ENCODE results near the gene GLYATL3. TPM values are rescaled to one million over a fixed set of nuclear protein-coding genes. Genes with fewer than 3 reads are reported as not detected.
A peak's percentile ranks its signal among the peaks of the same experiment; 100 is the strongest.
"Not testable (repeated sequence)": the region's sequence is repeated elsewhere in the genome, so short reads cannot be mapped to it uniquely, and the experiment has no call there.

The GLYATL3 gene
- total RNA-seq, 1 donor from 2014 or later, result not detected

DNA sequence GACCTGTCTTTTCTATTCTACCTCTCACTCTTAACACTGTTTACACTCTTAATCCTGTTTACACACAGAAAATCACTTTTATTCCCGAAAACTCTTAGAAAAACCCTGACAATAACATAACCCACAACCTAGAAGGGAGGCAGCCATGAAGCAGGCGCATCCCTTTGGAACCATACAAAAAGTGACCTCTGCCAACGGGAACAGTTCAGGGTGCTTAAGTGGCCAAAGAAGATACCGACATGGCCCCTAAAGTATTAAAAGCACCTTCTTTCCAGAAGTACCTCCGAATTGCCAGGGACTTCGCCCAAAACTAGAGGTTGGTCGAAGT is 37.2 kb upstream of the GLYATL3 start:
- DNase-seq (no peak), ATAC-seq (ENCODE audit: low read depth) (no peak)
- Mint-ChIP-seq H3K4me1 (peaks cover 60% of the 10 kb centered on the region), H3K4me3 (peak overlapping the region; percentile 99), H3K27ac (peak overlapping the region; percentile 94), H3K9me3 (no peaks in the 10 kb centered on the region), H3K27me3 (no peaks in the 10 kb centered on the region), H3K36me3 (ENCODE audit: low read depth) (peaks cover 21% of the 10 kb centered on the region)
- TF ChIP-seq, protein P1, sequence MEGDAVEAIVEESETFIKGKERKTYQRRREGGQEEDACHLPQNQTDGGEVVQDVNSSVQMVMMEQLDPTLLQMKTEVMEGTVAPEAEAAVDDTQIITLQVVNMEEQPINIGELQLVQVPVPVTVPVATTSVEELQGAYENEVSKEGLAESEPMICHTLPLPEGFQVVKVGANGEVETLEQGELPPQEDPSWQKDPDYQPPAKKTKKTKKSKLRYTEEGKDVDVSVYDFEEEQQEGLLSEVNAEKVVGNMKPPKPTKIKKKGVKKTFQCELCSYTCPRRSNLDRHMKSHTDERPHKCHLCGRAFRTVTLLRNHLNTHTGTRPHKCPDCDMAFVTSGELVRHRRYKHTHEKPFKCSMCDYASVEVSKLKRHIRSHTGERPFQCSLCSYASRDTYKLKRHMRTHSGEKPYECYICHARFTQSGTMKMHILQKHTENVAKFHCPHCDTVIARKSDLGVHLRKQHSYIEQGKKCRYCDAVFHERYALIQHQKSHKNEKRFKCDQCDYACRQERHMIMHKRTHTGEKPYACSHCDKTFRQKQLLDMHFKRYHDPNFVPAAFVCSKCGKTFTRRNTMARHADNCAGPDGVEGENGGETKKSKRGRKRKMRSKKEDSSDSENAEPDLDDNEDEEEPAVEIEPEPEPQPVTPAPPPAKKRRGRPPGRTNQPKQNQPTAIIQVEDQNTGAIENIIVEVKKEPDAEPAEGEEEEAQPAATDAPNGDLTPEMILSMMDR (IDR thresholded peaks at IDR 0.05), result no peak
- intact Hi-C loops (cut with micrococcal nuclease), result no loop called here
- POLR2A ChIA-PET, result no interaction called here
- CTCF ChIA-PET, result no interaction called here

DNA sequence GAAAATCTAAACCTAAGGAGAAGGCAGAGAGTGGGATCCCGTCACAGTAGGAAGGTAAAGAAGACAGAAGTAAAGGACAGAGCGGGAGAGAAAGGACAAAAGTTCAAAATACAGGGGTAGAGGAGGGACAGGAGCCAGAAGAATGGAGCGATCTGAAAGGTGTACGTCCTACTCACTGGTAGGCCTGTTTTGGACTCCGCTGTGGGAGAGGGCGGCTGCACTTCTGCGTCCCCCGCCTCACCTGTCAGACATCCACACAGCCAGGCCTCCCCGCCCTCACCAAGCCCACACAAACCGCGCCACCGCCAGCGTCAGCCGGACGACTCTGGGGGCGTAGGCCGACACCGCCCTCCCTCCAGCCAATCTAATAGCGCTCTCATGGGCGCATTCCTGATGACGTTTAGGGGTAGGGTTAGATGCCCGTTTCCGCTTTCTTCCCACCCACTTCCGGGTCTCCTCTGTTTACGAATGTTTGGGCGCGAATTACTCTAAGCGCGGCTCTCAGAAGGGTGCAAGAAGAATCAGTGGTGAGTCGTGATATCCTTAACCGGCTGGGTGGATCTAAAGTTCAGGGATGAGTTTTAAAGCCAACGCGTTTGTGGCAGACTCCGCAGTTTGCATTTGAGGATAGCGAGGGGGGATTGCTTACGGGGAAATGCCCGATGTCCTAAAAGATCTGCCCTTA is 36.7 kb upstream of the GLYATL3 start, which contains the start of the genes CENPQ and MMUT:
Gene CENPQ (plus strand): TSS at position 444 of the 685 bp plus-strand sequence. CDS start 6,807 bp downstream, outside the sequence.
Gene MMUT (minus strand): TSS at position 327 of the 685 bp plus-strand sequence. CDS start 3,787 bp downstream, outside the sequence.
- Mint-ChIP-seq H3K27me3 (no peaks in the 10 kb centered on the region), H3K4me3 (peak within 1 kb of the TSS; percentile 99), H3K36me3 (ENCODE audit: low read depth) (peaks cover 17% of the 10 kb centered on the region), H3K9me3 (no peaks in the 10 kb centered on the region), H3K4me1 (peaks cover 64% of the 10 kb centered on the region), H3K27ac (peak within 1 kb of the TSS; percentile 94)
- intact Hi-C loops (cut with micrococcal nuclease), result no loop called here
- TF ChIP-seq, protein P1 (IDR thresholded peaks at IDR 0.05), result no peak
- DNase-seq, result peak; percentile 78
- CTCF ChIA-PET, result no interaction called here
- POLR2A ChIA-PET, result no interaction called here
- peak; percentile 99 for ATAC-seq (ENCODE audit: low read depth)

DNA sequence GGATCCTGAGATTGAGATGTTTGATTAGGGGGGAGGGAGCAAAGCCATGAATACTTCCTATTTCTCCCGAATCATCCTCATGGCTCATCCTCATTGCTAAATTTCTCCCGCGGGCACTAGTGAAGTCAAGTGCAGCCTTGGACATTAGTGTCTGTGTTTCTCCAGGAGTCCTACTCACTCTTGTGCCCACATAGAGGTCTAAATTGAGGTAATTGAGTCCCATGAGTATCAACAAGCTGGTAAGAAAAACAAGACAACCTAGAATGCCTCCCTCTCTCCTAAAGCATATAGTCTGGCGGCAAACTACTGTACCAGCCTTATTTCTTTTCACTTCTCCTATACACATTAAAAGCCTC is 36.1 kb upstream of the GLYATL3 start:
- peaks cover 17% of the 10 kb centered on the region for H3K36me3 Mint-ChIP-seq (ENCODE audit: low read depth)
- no peak for DNase-seq
- H3K27me3 Mint-ChIP-seq, result no peaks in the 10 kb centered on the region
- intact Hi-C loops (cut with micrococcal nuclease), result no loop called here
- peaks cover 66% of the 10 kb centered on the region for H3K4me1 Mint-ChIP-seq
- CTCF ChIA-PET, result no interaction called here
- no peaks in the 10 kb centered on the region for H3K9me3 Mint-ChIP-seq
- TF ChIP-seq, protein P1 (IDR thresholded peaks at IDR 0.05), result no peak
- H3K4me3 Mint-ChIP-seq, result peak overlapping the region; percentile 99
- no peak for ATAC-seq (ENCODE audit: low read depth)
- peak overlapping the region; percentile 94 for H3K27ac Mint-ChIP-seq
- POLR2A ChIA-PET, result no interaction called here

DNA sequence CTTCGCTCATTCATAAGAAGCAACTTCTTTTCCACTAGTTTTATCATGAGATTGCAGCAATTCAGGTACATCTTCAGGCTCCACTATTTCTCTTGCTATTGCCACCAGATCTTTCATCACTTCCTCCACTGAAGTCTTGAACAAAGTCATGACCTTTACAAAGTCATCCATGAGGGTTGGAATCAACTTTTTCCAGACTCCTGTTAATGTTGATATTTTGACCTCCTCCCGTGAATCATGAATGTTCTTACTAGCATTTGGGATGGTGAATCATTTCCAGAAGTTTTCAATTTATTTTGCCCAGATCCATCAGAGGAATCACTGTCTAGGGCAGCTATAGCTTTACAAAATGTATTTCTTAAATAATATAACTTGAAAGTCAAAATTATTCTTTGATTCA is 35.0 kb upstream of the GLYATL3 start:
- TF ChIP-seq, protein P1 (IDR thresholded peaks at IDR 0.05), result no peak
- DNase-seq (no peak), ATAC-seq (ENCODE audit: low read depth) (no peak)
- peaks cover 65% of the 10 kb centered on the region for H3K4me1 Mint-ChIP-seq
- peak overlapping the region; percentile 3 for H3K4me3 Mint-ChIP-seq
- CTCF ChIA-PET, result interaction anchor here (1.3 kb wide), 1 partner anchor 68 kb away, joined by 3 read pairs; no protein-coding TSS in a partner anchor
- POLR2A ChIA-PET, result no interaction called here
- no peak overlapping the region for H3K27ac Mint-ChIP-seq
- peaks cover 9% of the 10 kb centered on the region for H3K36me3 Mint-ChIP-seq (ENCODE audit: low read depth)
- H3K9me3 Mint-ChIP-seq, result no peaks in the 10 kb centered on the region
- H3K27me3 Mint-ChIP-seq, result no peaks in the 10 kb centered on the region
- intact Hi-C loops (cut with micrococcal nuclease), result no loop called here

DNA sequence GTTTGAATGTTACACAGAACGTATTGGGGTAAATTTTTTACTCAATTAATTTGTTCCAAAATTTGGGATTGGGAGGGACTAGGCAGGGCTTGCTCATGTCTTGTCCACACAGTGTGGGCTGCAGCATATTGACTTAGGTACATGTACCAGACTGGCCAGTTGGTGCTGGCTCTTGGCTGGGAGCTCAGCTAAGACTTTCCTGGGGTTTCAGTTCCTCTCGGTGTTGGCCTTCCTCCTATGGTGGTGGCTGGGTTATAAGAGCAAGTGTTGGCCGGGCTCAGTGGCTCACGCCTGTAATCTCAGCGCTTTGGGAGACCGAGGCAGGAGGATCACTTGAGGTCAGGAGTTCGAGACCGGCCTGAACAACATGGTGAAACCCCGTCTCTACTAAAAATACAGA is 31.7 kb upstream of the GLYATL3 start:
- Mint-ChIP-seq H3K9me3 (no peaks in the 10 kb centered on the region), H3K36me3 (ENCODE audit: low read depth) (peaks cover 20% of the 10 kb centered on the region), H3K27me3 (no peaks in the 10 kb centered on the region), H3K4me3 (no peak overlapping the region), H3K4me1 (peaks cover 44% of the 10 kb centered on the region), H3K27ac (no peak overlapping the region)
- intact Hi-C loops (cut with micrococcal nuclease), result no loop called here
- ATAC-seq (ENCODE audit: low read depth) (no peak), DNase-seq (no peak)
- TF ChIP-seq, protein P1 (IDR thresholded peaks at IDR 0.05), result no peak
- CTCF ChIA-PET, result interaction anchor here (1.6 kb wide), 1 partner anchor 16 kb away, joined by 3 read pairs; no protein-coding TSS in a partner anchor
- POLR2A ChIA-PET, result no interaction called here

DNA sequence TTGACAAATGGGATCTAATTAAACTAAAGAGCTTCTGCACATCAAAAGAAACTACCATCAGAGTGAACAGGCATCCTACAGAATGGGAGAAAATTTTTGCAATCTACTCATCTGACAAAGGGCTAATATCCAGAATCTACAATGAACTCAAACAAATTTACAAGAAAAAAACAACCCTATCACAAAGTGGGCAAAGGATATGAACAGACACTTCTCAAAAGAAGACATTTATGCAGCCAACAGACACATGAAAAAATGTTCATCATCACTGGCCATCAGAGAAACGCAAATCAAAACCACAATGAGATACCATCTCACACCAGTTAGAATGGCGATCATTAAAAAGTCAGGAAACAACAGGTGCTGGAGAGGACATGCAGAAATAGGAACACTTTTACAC is 23.2 kb upstream of the GLYATL3 start:
- H3K9me3 Mint-ChIP-seq; intact Hi-C loops (cut with micrococcal nuclease); ATAC-seq (ENCODE audit: low read depth); H3K4me3 Mint-ChIP-seq; POLR2A ChIA-PET; CTCF ChIA-PET; H3K4me1 Mint-ChIP-seq; H3K27ac Mint-ChIP-seq; H3K27me3 Mint-ChIP-seq; DNase-seq: not testable (repeated sequence)
- H3K36me3 Mint-ChIP-seq (ENCODE audit: low read depth), result peaks cover 38% of the 10 kb centered on the region

Data from activated B cell treated with CpG ODN at 0.5 μM for 24 hours (primary cell).